HG02885 (cell line): Measurements from ENCODE around the gene LBX1.

Experiments
- ATAC-seq: cut with Tn5 transposase; IDR thresholded peaks from one replicate; pipeline ENCODE4 v1.9.1; 2021; ENCODE audit warnings: mild to moderate bottlenecking; ENCODE audit not compliant: unreplicated experiment, poor library complexity

The LBX1 gene

DNA sequence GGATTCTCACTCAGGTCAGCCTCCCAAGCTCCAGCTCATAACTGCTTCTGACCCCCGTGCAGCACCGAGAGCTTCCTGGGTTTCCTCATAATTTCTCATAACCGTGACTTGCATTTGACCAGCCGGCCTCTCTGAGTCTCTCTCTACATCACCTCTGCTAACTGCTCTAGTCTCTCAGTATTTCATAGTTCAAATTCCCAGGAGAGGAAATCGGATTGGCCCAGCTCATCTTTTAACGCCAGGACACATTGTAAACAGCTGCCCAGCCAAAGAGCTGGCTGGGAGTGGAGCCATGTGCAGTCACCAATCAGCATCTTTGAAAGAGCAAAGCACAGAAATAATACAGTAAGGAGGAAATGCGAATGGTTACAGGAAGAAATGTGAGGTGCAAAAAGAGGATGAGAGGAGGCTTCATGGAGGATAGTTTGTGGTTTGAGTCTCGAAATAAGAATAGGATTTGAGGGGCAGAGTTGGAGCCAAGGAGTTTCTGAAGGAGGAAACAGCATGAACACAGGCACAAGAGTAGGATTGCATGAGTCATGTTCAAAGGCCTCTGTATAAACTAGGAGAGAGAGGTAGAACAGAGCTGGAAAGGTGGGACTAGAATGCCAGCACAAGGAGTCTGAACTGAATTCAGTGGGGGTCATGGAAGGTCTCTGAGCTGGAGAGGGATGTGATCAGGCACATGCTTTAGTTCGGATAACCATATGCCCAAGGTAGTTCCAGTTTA lies 15.2 kb upstream of the LBX1 start:
- ATAC-seq = no peak

DNA sequence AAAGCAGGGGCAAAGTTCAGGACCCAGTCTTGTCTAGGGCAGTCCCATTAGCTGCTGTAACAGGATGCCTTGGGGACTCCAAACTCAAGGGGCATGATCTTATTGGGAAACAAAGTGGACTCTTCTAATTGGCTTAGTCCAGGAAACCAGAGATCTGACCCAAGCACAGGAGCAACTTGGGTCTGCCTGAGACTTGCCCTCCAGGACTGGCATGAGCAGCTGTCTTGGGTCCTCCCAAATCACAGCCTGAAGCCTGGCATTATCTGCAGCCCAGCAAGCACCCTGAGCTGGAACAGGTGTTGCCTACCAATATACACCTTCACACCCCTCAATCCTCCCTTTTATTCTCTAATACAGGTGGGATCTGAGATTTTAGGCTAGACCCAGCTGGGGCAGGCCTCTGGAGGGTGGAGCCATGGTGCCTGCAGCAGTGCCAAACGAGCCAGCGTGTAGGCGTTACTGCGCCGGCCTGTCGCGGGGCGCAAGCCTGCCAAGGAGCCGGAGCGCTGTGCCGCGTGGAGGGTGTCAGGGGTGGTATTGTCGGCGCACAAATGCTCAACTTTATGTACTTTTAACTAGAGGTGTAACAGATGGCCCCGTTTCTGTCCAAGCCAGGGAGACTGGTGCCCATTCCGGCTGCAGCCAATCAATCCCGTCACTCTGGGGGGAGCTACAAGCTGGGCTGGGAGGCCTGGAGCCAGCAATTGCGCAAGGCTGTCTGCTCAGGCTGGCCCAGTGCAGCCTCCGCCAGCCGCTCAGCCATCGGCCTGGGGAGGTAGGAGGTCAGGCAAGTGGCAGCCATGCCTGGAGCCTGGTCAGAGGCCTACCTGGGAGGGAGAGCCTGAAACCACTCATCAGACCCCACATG lies 12.8 kb upstream of the LBX1 start:
- ATAC-seq = no peak

DNA sequence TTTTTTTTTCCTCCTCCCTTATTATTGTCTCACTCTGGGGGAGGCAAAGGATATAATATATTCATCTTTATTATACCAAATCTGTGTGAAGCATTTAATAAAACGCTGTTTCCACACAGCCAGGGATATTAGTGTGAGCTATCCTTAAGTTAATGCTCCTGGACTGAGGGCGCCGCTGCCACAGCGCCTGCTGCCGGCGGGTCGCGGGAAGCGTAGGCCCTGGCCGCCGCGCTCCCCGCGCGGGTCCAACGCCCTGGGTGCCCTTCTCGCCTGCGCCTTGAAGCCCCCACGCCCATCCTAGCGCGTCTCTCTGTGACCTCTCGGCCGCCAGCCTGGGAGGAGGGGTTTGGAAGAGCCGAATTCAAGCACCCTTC lies 9.5 kb upstream of the LBX1 start:
- no peak for ATAC-seq

DNA sequence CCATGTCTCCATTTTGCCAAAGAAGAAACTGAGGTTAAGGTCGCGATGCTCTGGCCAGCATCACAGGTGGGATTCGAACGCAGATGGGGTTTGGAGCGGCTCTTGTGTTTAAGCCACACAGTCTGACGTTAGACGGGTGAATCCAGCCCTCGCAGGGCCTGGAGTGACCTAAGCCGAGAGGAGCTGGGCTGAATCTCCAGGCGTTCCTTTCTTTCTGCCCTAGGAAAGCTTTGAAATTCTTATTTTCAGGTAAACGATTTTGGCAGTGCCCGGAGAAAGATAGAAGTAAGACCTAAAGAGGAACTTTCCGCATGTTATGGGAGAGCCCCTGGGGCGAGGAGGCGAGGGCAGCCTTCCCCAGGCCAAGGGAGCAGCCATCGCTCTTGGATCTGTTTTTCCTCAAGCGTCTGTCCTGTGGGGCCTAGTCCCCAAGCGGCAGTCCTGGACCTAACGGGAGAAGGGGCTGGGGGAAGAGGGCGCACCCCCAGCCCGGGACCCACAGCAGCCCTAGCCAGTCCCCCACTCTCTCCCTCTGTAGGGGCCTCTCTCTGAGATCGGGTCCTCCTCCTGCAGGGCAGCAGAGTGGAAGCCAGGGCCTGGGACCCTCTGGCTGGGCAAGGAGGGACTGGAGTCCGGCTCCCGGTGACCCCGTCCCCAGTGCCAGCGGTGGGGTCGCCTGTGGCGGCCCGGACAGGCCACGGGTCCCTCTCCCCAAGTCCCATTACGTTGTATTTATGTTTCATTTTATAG lies 8.9 kb upstream of the LBX1 start:
- ATAC-seq = no peak

DNA sequence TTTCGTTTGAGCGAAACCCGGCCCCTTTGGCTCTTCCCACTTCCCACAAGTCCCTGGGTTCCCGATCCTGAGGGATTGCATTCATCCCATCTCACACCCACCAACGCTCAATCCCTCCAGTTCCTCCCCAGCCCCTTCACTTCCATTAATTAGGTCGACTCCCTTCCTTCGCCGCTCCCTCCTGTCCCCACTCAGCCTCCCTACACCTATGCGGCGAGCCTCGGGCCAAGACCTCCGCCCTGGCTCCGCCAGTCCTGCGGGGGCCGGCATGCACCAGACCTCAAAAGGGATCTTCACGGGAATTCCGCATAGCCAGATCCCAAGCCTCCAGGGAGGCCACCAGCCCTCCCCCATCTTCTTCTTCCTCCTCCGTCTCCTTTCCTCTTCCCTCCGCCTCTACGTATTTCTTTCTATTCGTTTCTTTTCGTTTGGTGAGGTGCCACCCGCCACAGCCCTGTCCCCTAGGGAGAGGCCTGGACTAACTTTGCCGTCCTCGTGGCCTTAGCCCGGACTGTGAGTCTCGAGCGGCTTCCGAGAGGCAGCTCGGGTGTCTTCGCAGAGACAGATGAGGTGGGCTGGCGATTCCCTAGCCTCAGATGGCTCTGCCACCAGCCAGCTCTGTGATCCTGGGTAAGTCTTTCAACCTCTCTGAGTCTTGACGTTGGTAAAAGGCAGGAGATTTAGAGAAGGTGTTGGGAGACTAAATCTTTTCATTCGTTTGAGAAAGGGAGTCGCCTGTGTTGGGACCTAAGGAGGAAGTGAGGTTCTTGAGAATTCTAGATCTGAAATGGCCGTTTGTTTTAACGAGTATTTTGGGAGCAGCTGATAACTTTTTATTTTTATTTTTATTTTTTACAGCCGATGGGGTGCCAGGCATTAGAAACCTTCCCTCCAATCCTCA lies 8.1 kb upstream of the LBX1 start:
- no peak for ATAC-seq

DNA sequence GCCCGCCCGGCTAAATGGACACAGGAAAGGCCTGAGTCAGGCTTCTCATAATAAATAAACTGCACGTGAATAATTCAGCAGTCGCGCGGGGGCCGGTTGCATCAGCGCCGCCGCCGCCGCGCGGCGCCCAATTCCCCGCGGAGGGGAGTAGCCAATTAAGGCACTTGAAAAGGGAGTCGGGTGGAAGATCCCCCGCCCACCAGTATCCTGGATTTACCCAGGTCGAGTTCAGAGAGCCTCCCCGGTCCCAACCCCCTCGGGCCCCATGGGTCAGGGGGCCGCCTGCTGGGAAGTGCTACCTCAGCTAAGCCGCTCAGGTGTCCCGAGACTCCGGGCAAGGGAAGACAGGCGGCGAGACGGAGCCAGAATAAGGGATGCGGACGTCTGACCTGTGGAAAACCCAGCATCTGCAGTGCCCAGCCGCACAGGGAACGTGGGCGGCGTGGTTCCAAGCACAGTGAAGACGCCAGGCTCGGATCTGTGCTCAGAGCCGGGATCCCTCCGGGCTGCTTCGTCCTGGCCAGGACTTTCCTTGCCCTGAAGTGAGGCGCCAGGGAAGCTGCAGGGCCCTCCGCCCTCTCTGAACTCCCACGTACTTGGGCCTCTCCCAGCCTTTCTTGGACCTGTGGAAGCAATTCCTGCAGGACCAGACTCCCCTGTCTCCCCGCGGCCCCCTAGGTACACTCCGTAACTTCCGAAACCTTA lies 7.3 kb upstream of the LBX1 start:
- ATAC-seq = no peak

DNA sequence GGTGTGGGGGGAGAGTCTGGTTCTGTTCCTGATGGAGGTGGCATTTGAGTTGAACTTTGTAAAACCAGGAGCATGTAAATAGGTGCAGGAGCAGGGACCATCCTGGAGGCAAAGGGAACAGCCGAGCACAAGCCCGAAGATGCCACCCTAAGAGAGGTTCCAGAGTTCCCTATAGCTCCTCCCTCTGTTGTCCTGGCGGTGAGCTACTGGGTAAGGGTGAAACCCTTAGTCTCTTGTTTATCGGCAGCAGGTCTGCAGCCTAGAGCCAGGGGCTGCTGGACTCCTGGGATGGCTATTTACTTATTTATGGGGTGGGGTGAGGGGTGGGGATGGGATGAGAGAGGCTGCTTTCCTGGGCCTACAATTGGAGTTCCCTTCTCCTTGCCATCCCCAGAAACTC lies 6.5 kb upstream of the LBX1 start:
- ATAC-seq = no peak

DNA sequence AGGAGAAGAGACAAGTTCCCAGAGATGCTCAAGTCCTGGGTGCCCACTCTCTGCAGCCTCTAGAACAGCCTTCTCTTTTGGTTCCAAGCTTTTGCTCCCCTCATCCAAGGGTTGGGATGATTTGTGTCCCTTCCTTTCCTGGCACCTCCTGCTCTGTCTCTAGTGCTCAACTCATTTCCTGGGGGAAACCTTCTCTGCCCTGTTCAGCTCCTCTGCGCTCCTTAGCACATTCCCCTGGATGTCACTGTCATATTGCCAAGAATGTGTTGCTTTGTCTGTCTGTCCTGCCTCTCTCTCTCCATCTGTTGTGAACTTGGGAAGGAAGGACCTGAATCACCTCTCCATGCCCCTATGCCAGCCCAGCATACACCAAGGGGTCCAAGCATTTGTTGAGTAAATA lies 5.1 kb upstream of the LBX1 start:
- ATAC-seq = no peak

DNA sequence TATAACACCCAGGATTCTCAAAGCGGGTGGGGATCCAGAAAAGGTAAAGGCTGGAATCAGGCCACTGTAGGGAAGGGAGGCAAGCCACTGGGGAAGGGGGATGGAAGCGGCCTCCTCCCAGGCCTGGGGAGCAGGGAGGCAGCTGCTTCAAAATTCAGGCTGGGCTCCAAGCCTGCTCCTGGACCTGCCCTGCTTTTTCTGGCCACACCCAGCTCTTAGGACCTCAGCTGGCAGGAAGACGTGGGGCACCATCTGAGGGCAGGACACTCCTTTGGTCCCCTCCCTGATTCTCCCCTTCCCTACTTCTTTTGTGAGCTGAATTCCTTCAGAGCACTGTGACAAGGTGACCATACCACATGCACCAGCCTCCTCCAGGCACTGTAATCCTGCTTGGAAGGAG lies 4.6 kb upstream of the LBX1 start:
- no peak for ATAC-seq

DNA sequence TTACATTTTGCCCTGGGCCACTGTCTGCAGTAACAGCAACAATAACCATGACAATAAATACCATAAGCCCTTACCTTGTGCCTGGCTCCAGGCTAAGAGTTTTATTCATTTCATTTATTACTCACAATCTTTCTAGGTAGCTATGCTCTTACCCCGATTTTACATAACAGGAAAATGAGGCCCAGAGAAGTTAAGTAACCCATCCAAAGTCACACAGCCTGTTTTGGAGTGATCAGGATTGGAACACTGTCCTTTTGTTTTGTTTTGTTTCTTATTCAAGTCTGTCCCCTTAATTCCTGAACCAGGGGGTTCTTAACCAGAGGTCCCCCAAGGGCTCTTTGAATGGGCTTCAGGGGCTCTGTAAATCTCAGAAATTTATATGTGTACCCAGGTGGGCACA lies 4.2 kb upstream of the LBX1 start:
- ATAC-seq = no peak

DNA sequence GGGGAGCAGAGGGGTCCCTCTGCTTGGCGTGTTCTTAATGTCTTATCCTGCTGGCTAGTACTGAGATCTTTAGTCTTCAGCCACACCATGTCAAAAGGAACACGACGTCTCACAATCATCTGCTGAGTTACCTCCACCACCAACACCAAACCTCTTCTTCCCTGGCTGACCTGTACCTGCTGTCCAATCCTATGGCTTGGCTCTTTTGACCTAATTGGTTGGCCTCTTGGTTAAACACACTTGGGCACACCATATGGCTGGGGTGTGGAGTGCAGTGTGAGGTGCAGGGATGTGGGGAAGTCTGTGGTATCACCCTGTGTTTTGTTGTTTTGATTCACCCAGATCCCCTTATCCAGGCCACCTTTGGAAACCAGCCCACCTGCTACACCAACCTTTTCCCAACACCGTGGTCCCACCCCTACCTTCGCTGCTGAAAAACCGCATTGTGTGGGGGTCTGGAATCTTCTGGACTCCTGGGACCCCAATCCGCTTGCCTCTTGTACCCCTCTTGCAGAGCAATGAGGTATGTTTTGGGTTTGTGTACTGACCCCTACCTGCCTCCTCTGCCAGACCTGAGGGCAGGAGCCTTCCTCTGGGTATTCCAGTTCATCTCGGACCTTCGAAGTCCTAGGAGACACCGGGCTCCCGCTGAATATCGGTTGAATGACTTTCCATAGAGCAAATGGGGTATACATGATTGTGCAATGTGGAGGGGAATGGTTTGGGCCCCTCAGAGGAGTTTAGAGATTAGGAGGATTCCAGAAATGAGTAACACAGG lies 2.8 kb upstream of the LBX1 start:
- ATAC-seq = no peak

DNA sequence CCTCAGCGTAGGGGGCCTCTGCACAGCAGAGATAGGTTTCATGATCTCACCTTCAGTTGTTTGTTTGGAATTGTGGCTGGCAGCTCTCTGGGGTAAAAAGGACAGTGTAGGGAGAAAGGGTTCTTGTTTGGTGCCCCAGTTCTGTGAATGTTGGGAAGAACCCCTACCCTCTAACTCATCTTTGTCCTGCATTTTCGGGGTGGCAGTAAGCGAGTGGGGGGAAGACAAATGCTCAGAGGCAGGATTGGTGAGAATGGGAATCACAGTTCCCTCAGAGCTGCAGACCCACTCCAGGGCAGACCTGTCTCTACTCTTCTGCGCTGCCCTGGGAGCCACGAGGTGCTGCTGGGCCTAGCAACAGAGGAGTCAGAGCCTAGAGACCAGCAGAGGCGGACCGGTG lies 1.8 kb upstream of the LBX1 start:
- ATAC-seq = no peak

DNA sequence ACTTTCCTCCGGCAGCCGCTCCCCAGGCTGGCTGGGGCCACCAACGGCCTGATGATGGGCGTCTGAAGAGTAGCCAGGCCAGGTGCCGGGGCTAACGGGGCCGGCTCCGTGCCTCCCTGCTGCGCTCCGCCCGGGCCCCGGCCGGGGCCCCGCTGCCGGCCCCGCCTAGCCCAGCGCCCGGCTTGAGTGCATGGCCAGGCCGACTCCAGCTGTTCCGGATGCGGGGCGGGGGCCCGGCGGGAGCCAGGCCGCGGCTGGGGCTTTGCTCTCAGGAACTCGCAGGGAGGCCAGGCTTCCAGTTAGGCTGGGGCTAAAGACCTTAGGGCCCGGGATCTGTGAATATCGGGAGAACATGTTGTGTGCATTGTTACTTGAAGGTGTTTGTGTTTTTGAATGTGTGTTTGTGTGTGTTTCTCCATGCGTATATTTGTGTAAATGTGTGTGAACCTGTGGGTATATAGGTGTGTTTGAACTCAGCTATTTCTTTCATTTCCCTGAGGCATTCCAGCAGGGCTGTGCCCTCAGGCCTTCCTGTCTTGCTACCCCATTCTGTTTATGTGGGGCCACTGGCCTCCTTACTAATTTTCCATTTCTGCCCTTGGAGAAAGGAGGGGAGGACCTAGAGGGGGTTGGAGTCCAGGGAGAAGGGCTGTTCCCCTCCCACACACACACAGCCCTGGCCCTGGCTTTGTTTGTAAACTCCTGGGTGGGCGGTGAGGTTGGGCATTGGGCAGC lies 1.1 kb upstream of the LBX1 start:
- ATAC-seq = no peak

DNA sequence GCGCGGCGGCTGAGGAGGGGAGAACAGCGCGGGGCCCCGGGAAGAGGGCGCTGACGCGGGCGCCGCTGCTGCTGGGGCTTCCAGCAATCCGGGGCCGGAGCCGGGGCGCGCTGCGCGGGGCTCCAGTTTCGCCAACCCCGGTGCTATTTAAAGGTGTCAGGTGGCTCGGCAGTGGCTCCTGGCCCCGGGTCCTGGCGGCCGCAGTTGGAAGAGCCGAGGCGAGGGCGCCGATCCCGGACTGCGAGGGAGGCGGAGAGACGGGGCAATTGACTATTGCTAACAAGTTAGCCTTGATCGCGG lies 347 bp downstream of the LBX1 start:
- no peak for ATAC-seq

DNA sequence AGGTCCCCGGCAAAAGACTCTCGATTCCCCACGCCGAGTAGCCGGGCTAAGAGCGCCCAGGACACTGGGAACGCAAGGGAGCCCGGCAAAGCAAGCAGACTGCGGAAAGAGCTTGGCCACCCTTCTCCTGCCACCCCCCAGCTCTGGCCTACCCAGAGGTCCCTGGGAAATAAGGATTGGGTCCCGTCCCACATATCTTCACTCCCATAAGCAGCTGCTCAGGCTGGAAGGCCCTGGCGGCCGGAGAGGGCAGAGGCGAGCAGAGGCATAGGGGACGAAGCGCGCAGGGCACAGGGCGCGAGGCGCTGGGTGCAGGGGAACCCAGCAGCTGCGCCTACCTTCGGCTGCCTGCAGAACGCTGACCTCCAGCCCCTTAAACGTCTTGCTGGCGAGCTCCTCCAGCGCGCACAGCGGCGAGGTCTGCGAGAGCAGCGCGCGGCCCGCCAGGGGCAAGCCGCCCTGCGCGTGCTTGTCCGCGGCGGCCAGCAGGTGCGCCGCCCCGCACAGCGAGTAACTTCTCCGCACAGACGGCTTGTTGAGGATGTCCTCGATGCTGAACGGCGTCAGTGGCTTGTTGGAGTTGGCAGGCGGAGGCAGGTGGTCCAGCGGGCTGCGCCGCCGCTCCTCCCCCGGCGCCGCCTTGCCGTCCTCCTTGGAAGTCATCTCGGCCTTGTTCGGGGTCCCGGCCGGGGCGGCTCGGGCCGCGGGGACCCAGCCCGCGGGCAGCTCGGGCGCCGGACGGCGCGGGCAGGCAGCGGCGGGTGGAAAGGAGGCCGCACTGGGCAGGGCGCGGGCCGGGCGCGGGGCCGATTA lies 904 bp downstream of the LBX1 start:
- ATAC-seq = no peak

DNA sequence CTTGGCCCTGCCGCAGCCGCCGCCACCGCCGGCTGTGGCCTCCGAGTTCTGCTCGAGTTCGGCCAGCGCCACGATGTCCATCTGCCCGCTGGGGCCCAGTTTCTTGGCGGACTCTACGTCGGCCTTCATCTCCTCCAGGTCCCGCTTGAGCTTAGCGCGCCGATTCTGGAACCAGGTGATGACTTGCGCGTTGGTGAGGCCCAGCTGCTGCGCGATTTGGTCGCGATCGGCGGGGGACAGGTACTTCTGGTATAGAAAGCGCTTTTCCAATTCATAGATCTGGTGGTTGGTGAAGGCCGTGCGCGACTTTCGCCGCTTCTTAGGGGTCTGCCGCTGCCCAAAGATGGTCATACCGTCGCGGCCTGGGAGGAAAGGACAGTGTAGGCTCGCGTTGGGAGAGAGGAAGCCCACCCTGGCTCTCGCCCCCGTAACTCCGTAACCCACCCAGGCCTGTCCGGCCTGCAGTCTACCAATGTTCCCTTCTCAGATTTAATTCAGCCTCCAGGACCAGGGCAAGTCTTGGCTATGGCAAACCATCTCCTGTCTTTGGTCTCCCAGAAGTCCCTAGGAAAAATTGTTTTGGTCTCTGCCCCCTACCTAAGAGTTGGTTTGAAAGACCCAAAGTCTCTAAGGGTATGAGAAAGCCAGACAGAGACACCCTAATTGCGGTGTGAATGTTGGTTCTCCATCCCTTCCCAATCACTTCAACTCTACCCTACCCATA lies 1.7 kb downstream of the LBX1 start:
- ATAC-seq = no peak
